ENCODE measurements around the gene KRT5. TPM values are rescaled to one million over a fixed set of nuclear protein-coding genes. Genes with fewer than 3 reads are reported as not detected.

The KRT5 gene
- total RNA-seq, 4 donors from 2014 or later: 0.94 to 9.9 (median 5.9) TPM; not detected in 1

GRCh38 chr12:52517888-52518287 is 2.3 kb downstream of the KRT5 start:
- TF ChIP-seq CTCF (IDR thresholded peaks at IDR 0.05) (no peak), POLR2A (IDR thresholded peaks at IDR 0.05) (no peak)
- Histone ChIP-seq H3K4me3 (no peak overlapping the region), H3K36me3 (no peaks in the 10 kb centered on the region), H3K27me3 (no peaks in the 10 kb centered on the region), H3K27ac (no peak overlapping the region), H3K4me1 (no peaks in the 10 kb centered on the region), H3K9me3 (no peaks in the 10 kb centered on the region)
- peak in 1 of 3 donors; percentile 19 for DNase-seq

DNA sequence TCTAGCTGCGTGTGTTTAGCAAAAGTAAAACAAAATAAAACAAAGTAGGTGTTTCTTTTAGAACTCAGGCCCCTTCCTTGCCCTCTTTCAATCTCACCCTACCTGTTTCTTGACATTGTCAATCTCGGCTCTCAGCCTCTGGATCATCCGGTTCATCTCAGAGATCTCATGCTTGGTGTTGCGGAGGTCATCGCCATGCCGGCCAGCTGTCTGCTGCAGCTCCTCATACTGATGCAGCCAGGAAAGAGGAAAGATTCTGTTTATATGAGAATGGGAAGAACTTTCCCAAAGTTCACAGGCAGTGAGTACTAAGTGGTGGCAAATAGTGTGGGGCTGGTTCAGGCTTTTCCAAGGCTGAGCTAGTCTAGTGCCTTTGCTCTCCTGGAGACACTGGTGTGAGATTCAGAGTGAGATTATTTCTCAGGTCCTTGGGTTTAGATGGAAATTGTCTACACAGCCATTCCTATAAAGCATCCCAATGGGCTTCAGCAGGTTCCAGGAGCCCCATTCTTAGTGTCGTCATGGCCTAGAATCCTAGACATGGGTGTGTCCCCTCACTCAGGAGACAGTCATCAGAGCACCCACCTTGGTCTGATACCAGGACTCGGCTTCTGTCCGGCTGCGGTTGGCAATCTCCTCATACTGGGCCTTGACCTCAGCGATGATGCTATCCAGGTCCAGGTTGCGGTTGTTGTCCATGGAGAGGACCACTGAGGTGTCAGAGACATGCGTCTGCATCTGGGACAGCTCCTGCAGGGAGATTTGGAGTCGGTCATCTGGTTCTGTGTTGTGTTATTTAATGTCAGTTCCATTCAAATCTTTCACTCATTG is 3.0 kb downstream of the KRT5 start:
- Histone ChIP-seq H3K36me3 (no peaks in the 10 kb centered on the region), H3K27me3 (no peaks in the 10 kb centered on the region), H3K4me1 (no peaks in the 10 kb centered on the region), H3K9me3 (no peaks in the 10 kb centered on the region), H3K27ac (no peak overlapping the region), H3K4me3 (no peak overlapping the region)
- DNase-seq: peak in 1 of 3 donors; percentile 10
- TF ChIP-seq POLR2A (IDR thresholded peaks at IDR 0.05) (no peak), CTCF (IDR thresholded peaks at IDR 0.05) (no peak)

DNA sequence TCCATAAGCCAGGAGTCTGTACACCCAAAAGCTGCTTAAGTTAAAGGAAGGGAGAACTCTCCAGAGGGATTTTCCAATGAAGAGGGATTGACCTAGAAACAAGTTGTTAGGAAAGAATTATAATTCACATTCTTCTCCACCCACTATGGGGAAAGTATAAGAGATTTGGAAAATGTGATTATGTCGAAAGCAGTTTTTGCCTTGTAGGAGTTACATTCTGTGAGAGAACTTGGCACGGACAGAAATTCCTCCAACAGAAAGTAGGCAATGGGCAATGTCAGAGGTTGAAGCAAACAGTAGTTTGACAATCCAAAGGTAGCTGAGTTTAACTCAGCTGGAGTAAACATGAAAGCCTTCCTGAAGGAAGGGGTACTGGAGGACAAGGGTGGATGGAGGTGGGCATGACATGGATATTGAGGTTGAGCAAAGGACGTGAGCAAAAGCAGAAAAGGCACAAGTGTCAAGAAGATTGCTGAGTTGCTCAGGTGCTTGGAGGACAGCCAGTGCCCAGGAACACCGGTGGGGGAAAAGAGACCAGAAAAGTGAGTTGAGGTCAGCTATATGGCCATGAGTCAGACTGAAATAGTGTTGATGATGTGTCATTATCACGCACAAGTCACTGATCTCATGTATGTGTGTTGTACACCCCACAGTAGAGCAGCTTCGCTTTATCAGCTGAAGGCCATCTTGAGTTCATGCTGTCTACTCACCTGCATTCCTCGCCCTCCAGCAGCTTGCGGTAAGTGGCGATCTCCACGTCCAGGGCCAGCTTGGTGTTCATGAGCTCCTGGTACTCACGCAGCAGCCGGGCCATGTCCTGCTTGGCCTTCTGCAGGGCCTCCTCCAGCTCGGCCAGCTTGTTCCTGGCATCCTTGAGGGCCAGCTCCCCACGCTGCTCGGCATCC is 4.0 kb downstream of the KRT5 start:
- H3K27me3 ChIP-seq: no peaks in the 10 kb centered on the region
- no peaks in the 10 kb centered on the region for H3K9me3 ChIP-seq
- TF ChIP-seq POLR2A (IDR thresholded peaks at IDR 0.05): no peak
- no peak overlapping the region for H3K4me3 ChIP-seq
- H3K4me1 ChIP-seq: no peaks in the 10 kb centered on the region
- DNase-seq: peak in 1 of 3 donors; percentile 25
- H3K36me3 ChIP-seq: no peaks in the 10 kb centered on the region
- H3K27ac ChIP-seq: no peak overlapping the region

- no peak overlapping the region for H3K4me3 ChIP-seq
- TF ChIP-seq CTCF (IDR thresholded peaks at IDR 0.05) (no peak), POLR2A (IDR thresholded peaks at IDR 0.05) (no peak)
- no peak for DNase-seq
- no peaks in the 10 kb centered on the region for H3K27me3 ChIP-seq
- no peaks in the 10 kb centered on the region for H3K9me3 ChIP-seq
- H3K27ac ChIP-seq: no peak overlapping the region
- H3K4me1 ChIP-seq: no peaks in the 10 kb centered on the region
- no peaks in the 10 kb centered on the region for H3K36me3 ChIP-seq
Observed at GRCh38 chr12:52515319-52515646, 4.9 kb downstream of the KRT5 start.

DNA sequence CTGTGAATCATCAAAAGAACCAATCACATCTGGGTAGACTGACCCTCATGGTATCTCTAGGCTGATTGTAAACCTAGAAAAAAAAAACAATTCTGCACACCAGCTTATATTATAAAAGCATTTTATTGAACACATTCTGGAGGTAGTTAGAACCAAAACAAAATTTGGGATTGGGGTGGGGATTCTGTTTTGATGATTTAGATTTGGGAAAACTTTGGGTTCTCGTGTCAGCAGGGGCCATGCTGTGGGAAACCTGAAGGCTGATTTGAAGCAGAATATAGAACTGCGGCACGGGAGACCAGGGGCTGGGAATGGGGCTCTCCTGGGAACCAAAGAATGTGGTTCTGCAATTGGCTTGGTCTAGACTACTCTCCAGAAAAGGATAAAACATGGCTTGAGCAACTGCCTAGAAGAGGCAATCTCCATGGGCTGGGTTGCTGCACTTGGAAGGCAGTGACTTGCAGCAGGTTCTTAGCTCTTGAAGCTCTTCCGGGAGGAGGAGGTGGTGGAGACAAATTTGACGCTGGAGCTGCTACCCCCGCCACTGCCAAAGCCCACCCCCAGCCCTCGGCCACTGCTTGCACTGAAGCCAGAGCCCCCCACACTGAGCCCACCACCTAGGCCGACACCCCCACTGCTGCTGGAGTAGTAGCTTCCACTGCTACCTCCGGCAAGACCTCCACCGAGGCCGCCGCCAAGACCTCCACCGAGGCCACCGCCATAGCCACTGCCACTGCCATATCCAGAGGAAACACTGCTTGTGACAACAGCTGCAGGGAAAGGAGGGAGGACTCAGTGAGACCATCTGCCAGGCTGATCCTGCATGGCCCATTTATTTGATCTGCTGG is 5.5 kb downstream of the KRT5 start:
- Histone ChIP-seq H3K4me3 (no peak overlapping the region), H3K36me3 (no peaks in the 10 kb centered on the region), H3K4me1 (no peaks in the 10 kb centered on the region), H3K27me3 (no peaks in the 10 kb centered on the region), H3K27ac (no peak overlapping the region), H3K9me3 (no peaks in the 10 kb centered on the region)
- no peak for TF ChIP-seq CTCF (IDR thresholded peaks at IDR 0.05)
- no peak for DNase-seq

Data from Peyer's patch (tissue), 4 donors.